ENCODE results near the gene PRR19.

- TF ChIP-seq CTCF (IDR thresholded peaks at IDR 0.05; ENCODE audit: low read depth, low read length): no peak
- no peak for TF ChIP-seq EZH2phosphoT487 (IDR thresholded peaks at IDR 0.05; ENCODE audit: low read depth)
Observed at GRCh38 chr19:42326969-42327368, 25.0 kb downstream of the PRR19 start.
